Anterior cingulate cortex (tissue), 58 donors: ENCODE measurements around the gene UBE2D2.
"Not testable (repeated sequence)": the region's sequence is repeated elsewhere in the genome, so short reads cannot be mapped to it uniquely, and the experiment has no call there.

ENCODE experiments used
- DNase-seq, 58 donors: peaks; one replicate each; lab custom pipeline; 2025; lab: John Stamatoyannopoulos, UW

Gene UBE2D2

DNA sequence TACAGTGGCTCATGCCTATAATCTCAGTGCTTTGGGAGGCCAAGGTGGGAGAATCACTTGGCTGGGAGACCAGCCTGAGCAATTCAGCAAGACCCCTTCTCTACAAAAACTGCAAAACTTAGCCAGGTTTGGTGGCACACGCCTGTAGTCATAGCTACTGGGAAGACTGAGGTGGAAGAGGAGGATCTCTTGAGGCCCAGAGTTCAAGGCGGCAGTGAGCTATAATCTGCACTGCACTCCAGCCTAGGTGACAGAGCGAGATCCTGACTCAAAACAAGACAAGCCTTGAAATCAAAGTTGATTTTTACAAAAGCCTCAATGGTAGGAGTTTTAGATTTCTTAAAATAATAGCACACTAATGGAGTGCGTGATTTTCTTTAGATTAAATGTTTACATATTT, 14.6 kb downstream of the UBE2D2 start:
- DNase-seq: no peak

DNA sequence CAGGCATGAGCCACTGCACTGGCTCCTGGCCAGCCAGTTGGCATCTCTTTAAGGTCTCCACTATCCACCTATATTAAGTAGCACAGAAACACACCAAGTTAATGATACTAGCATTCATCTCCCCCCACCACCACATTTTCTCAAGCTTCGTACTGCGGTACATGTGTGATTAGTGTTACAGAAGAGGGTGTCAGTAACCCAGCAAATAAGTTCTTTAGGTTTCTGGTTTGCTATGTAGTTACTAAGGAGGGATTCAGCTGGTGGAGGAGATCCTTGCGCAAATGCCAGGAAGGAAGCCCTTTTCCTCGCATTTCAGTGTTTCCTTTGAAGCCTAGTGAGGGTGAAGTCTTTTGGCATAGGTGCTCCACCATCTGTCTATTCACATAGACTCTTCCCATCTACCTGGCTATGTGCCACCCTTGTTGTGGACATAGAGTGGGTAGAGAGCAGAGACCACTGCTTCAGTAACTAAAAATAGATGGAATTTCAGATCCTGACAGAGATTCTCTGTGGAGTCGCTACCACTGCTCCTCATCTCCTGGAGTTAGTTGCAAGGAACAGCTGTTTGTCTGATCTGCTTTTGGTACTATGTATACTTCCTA, 16.7 kb downstream of the UBE2D2 start:
- no peak for DNase-seq

DNA sequence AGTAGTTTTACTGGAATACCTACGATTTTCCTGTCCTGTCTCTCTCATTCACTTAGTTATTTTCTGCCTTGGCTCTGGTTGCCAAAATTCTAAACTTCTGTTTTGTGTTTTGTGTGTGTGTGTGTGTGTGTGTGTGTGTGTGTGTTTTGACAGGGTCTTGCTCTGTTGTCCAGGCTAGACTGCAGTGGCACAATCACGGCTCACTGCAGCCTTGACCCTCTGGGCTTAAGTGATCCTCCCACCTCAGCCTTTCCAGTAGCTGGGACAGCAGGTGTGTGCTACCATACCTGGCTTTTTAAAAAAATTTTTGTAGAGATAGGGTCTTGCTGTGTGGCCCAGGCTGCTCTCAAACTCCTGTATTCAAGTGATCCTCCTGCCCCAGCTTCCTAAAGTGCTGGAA, 17.2 kb downstream of the UBE2D2 start:
- no peak for DNase-seq

DNA sequence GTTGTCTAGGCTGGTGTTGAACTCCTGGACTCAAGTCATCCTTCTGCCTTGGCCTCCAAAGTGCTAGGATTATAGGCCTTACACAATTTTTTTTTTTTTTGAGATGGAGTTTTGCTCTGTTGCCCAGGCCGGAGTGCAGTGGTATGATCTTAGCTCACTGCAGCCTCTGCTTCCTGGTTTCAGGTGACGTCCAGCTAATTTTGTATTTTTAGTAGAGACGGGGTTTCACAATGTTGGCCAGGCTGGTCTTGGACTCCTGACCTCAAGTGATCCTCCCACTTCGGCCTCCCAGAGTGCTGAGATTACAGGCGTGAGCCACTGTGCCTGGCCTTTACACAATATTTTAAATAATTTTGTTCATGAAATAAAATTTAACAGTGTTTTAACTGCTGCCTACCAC, 21.0 kb downstream of the UBE2D2 start:
- not testable (repeated sequence) for DNase-seq

DNA sequence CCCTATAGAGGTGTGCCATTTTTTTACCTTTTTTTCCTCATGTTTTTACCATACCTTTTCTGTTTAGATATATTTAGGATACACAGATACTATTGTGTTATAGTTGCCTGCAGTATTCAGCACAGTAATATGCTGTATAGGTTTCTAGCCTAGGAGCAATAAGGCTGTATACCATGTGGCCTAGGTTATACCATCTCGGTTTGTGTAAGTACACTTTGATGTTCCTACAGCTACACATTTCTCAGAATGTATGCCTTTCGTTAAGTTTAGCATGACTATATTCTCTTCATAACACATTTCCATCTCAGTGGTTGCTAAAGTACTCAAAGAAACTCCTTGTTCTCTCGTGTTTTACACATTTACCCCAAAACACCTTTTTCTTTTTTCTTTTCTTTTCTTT, 23.0 kb downstream of the UBE2D2 start:
- no peak for DNase-seq

DNA sequence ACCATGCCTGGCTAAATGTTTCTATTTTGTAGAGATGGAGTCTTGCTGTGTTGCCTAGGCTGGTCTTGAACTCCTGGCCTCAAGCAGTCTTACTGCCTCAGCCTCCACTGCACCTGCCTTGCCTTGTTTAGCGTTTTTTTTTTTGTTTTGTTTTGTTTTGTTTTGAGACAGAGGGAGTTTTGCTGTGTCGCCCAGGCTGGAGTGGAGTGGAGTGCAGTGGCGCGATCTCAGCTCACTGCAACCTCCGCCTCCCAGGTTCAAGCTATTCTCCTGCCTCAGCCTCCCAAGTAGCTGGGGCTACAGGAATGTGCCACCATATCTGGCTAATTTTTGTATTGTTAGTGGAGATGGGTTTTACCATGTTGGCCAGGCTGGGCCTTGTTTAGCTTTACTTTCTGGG, 27.0 kb downstream of the UBE2D2 start:
- DNase-seq: not testable (repeated sequence)

DNA sequence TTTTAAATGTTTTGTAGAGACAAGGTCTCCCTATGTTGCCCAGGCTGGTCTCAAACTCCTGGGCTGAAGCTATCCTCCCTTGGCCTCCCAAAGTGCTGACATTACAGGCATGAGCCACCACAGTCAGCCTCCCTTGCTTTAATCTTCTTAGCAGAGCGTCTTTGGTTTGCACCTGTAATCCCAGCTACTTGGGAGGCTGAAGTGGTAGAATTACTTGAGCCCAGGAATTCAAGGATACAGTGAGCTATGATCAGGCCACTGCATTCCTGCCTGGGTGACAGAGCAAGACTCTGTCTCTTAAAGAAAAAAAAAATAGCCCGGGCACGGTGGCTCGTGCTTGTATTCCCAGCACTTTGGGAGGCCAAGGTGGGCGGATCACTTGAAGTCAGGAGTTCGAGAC, 27.8 kb downstream of the UBE2D2 start:
- no peak for DNase-seq

DNA sequence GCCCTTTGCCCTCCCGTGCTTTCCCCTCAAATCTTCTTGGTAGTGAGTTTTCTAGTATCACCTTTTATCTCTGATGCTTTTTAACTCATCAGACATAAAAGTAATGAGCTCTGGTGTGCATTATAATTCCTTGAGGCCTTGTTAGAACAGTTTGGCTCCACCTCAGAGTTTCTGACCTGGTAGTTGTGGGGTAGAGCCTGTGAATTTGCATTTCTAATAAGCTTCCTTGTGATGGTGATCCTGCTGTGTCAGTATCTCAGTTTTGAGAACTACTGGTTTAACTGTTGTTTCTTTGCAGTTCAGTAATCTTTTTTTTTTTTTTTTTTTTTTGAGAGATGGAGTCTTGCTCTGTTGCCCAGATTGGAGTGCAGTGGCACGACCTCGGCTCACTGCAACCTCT, 31.1 kb downstream of the UBE2D2 start:
- DNase-seq: no peak

DNA sequence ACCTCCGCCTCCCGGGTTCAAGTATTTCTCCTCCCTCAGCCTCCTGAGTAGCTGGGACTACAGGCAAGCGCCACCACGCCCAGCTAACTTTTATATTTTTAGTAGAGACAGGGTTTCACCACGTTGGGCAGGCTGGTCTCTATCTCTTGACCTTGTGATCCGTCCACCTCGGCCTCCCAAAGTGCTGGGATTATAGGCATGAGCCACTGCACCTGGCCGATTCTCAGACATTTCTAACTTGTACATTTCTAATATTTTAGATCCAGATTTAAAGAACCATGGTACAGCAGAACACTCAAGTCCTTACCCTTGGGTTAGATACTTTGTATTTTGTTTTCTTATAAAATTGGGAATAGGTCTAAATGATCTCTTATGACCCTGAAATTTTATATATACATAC, 31.9 kb downstream of the UBE2D2 start:
- DNase-seq: not testable (repeated sequence)

DNA sequence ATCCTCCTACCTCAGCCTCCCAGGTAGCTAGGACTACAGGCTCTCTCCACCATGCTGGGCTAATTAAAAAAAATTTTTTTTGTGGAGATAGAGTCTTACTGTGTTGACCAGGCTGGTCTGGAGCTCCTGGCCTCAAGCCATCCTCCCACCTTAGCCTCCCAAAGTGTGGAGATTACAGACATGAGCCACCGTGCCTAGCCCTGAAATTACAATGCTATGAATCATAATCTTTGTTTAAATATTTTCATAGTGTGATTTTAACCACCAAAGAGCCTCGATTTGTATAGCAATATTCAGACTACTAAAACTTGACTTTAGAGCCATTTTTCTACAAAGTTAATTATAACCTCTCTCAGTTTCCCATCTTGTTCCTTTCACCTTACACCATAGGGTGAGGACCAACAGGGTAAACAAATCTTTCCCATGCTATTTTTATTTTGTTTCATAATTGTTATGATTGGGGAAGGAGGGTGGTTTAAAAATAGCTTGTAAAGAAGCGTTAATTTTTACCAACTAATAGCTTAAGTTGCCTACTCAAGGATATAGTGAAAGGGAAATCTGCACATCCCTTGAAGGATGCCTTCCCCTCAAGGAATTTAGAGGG, 32.7 kb downstream of the UBE2D2 start:
- DNase-seq: no peak

DNA sequence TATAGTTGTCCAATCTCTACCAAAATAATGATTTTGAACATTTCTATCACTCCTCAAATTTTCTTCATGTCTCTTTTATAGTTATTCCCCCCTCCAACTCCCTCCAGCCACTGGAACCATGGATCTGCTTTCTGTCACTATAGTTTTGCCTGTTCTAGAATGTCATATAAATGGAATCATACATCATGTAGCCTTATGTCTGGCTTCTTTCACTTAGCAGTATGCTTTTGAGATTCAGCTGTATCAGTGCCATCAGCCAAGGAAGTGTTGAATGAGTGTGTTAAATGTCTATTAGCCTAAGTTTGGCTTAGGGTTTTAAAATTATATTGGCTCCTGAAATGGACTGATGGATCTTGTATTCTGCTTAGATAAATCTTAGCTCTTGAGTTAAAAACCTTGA, 36.0 kb downstream of the UBE2D2 start:
- no peak for DNase-seq

DNA sequence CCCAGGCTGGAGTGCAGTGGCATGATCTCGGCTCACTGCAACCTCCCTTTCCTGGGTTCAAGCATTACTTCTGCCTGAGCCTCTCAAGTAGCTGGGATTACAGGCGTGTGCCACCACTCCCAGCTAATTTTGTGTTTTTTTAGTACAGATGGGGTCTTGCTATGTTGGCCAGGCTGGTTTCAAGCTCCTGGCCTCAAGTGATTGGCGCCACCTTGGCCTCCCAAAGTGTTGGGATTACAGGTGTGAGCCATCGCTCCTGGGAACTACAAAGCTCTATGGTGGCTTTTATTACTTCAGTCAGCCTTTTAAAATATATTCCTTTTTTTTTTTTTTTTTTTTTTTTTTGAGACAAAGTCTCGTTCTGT, 37.4 kb downstream of the UBE2D2 start:
- not testable (repeated sequence) for DNase-seq

DNA sequence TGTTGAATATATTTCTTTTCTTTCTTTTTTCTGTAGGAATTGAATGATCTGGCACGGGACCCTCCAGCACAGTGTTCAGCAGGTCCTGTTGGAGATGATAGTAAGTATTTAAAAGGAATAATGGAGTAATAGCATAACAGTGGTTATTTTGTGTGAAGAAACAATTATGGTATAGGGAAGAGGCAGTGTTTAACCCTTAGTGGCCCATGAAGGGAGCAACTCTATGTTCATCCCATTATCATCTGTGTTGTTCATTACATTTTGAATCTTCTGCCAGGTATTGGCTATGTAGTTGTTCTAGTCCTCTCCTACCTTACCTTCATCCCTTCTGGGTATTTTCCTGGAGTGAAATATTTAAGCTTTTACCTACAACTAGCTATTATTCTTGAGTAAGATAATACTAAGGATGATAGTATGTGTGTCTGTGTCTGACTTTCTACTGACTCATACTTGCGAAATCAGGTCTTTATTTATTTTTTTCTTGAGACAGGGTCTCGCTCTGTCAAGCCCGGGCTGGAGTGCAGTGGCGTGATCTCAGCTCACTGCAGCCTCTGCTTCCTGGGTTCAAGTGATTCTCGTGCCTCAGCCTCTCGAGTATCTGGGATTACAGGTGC, 39.3 kb downstream of the UBE2D2 start:
- no peak for DNase-seq

DNA sequence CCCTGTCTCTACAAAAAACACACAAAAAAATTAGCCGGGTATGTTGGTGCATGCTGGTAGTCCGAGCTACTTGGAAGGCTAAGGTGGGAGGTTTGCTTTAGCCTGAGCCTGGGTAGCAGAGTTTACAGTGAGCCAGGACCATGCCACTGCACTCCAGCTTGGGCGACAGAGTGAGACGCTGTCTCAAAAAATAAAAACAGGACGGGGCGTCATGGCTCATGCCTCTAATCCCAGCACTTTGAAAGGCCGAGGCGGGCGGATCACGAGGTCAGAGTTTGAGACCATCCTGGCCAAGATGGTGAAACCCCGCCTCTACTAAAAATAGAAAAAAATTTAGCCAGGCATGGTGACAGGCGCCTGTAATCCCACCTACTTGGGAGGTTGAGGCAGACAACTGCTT, 40.3 kb downstream of the UBE2D2 start:
- no peak for DNase-seq

DNA sequence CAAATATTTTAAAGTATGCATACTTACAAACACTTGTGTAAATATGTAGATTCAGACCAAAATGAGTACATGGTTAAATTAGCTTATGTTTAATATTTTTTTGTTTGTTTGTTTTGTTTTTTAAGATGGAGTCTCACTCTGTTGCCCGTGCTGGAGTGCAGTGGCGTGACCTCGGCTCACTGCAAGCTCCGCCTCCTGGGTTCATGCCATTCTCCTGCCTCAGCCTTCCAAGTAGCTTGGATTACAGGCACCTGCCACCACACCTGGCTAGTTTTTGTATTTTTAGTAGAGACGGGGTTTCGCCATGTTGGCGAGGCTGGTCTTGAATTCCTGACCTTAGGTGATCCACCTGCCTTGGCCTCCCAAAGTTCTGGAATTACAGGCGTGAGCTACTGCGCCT, 40.8 kb downstream of the UBE2D2 start:
- not testable (repeated sequence) for DNase-seq

DNA sequence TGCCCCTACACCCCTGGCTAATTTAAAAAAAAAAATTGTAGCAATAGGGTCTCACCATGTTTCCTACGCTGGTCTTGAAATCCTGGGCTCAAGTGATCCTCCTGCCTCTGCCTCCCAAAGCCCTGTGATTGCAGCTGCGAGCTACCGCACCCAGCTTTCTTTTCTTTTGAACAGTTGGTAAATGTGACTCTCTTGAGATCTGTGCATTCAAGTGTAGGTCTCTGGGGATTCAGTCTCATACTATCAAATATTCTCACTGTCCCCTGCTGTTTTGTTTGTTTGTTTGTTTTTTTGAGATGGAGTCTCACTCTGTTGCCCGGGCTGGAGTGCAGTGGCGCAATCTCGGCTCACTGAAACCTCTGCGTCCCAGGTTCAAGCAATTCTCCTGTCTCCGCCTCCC, 44.7 kb downstream of the UBE2D2 start:
- no peak for DNase-seq

DNA sequence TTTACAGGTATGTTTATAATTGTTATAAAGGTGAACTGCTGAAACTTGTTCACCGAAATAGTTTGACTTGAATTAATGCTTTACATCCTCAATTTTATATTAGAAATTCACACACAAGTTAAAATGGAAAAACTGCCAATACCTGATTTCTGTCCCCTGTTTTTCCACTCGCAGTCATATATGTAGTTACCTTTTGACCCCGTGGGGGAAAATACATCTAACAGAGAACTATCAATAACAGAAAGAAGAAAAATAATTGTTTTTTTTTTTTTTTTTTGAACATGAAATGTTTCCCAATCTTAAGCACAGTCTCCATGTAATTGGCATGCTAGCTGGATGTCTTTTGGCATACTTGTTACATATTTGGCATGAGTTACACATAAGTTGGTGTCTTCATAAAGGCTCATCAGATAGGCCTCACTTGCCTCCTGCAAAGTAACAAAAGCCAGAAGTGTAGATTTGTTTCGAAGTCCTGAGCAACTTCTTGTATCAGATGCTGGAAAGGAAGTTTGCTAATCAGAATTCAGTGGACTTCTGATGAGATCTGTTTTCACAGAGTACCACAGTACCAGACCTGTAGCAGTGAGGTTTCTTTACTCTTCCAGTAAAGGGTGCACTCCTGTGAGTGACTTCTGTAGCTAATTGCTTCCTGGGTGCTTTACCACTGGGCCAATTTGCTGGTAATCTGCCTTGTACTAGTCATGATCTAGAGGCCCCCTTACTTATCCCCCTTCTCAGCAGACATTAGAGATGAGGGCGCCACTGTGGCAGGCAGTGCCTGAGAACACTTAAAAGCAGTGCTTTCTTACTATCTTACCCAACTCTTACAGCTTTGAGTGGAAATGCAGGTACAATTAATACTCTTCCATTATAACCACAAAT, 50.8 kb downstream of the UBE2D2 start:
- DNase-seq: no peak

DNA sequence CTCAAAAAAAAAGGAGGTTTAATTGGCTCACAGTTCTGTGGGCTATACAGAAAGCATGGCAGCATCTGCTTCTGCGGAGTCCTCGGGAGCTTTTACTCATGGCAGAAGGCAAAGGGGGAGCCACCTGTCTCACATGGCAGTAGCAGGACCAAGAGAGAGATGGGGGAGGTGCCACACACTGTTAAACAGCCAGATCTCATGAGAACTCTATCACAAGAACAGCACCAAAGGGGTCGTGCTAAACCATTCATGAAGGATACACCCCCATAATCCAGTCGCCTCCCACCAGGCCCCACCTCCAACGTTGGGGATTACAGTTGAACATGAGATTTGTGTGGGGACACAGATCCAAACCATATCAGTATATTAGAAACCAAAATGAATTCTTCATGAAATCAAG, 58.7 kb downstream of the UBE2D2 start:
- DNase-seq: no peak

DNA sequence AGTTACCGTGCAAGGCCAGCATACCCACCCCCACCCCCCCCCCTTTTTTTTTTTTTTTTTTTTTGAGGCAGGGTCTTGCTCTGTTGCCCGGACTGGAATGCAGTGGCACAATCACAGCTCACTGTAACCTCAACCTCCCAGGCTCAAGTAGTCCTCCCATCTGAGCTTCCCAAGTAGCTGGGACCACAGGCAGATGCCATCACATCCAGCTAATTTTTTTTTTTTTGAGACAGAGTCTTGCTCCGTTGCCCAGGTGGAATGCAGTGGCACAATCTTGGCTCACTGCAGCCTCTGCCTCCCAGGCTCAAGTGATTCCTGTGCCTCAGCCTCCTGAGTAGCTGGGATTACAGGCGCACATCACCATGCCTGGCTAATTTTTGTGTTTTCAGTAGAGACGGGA, 64.3 kb downstream of the UBE2D2 start:
- not testable (repeated sequence) for DNase-seq

DNA sequence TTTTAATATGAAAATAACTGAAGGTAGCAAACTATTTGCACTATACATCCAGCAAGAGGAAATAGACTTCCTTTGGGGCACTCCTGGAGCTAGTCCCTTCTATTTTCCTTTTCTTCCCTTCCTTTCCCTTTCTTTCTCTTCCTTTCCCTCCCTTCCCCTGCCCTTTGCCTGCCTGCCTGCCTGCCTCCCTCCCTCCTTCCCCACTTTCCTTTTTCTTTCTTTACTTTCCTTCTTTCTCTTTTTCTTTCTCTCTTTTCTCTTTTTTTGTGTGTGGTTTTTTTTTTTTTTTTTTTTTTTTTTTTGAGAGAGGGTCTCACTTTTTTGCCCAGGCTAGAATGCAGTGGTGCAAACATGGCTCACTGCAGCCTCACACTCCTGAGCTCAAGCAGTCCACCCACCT, 69.7 kb downstream of the UBE2D2 start:
- DNase-seq: no peak

DNA sequence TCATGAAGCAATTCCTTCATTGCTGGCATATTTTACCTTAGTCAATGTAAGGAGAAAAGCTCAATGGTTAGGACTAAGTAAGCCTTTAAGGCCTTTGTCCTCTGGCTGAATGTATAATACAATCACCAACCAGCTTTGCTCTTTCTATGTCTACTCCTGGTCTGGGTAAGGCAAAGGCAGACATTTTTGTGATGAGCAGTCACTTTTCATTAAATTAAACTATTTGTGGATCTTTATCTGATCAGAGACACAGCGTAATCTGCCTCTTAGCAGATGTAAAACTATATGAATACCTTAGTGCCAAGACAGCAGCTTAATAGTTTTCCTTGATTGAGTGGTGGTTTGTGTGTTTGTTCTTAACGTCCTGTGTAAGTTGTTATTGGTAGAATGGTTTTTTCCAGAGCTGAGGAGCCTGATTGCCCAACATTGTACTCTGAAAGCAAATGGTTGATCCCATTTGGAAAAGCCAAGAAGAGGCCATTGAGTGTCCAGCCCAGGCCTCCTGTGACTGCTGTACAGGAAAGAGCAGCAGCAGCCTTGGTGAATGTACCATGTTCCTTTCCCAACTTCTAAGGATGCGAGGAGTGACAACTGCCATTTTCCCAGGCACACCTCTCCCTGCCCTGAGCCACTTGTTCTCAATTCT, 70.5 kb downstream of the UBE2D2 start:
- no peak for DNase-seq
